NCI-H446 treated with DMSO at 0.1 percent for 48 hours (cell line): ENCODE results near the gene PALMD.

Source experiments
- DNase-seq: peaks from one replicate; lab custom pipeline; 2025; lab: John Stamatoyannopoulos, UW

The PALMD gene

GRCh38 chr1:99634971-99635624 is 10.8 kb upstream of the PALMD start:
- no peak for DNase-seq

GRCh38 chr1:99635664-99636063 is 10.2 kb upstream of the PALMD start:
- no peak for DNase-seq

- DNase-seq, result peak; percentile 84
These were observed 9.2 kb upstream of the PALMD start for GRCh38 chr1:99636647-99637175.

- no peak for DNase-seq
These were observed 7.1 kb upstream of the PALMD start for GRCh38 chr1:99638853-99639252.

- DNase-seq, result no peak
These were observed 6.5 kb upstream of the PALMD start for GRCh38 chr1:99639408-99639807.

GRCh38 chr1:99639945-99640344 is 6.0 kb upstream of the PALMD start:
- DNase-seq, result no peak

GRCh38 chr1:99640672-99641071 is 5.2 kb upstream of the PALMD start:
- DNase-seq, result no peak

GRCh38 chr1:99641558-99641957 is 4.4 kb upstream of the PALMD start:
- DNase-seq, result no peak

GRCh38 chr1:99642053-99642452 is 3.9 kb upstream of the PALMD start:
- no peak for DNase-seq

GRCh38 chr1:99643021-99643779 is 2.7 kb upstream of the PALMD start:
- no peak for DNase-seq

- DNase-seq, result peak; percentile 22
These were observed 1.5 kb upstream of the PALMD start for GRCh38 chr1:99644279-99645004.

- DNase-seq, result no peak
These were observed 710 bp upstream of the PALMD start for GRCh38 chr1:99645203-99645602.

- DNase-seq, result no peak
These were observed 955 bp downstream of the PALMD start for GRCh38 chr1:99646868-99647267.

GRCh38 chr1:99647490-99647889 is 1.6 kb downstream of the PALMD start:
- DNase-seq, result no peak

- peak; percentile 14 for DNase-seq
These were observed 2.2 kb downstream of the PALMD start for GRCh38 chr1:99648107-99648506.

GRCh38 chr1:99650030-99650429 is 4.1 kb downstream of the PALMD start:
- peak; percentile 9 for DNase-seq

GRCh38 chr1:99650773-99651437 is 5.0 kb downstream of the PALMD start:
- no peak for DNase-seq

- no peak for DNase-seq
These were observed 7.0 kb downstream of the PALMD start for GRCh38 chr1:99652881-99653281.

- no peak for DNase-seq
These were observed 9.5 kb downstream of the PALMD start for GRCh38 chr1:99655376-99655775.

GRCh38 chr1:99656701-99657100 is 10.8 kb downstream of the PALMD start:
- no peak for DNase-seq

GRCh38 chr1:99657213-99658030 is 11.5 kb downstream of the PALMD start:
- DNase-seq, result no peak

GRCh38 chr1:99658031-99658290 is 12.0 kb downstream of the PALMD start:
- DNase-seq, result no peak
